ENCODE data around the gene MUS81. TPM values are rescaled to one million over a fixed set of nuclear protein-coding genes. Genes with fewer than 3 reads are reported as not detected.
A peak's percentile ranks its signal among the peaks of the same experiment; 100 is the strongest.

Gene MUS81
- total RNA-seq, 4 donors from 2014 or later = 68.3 to 101 (median 78.9) TPM

DNA sequence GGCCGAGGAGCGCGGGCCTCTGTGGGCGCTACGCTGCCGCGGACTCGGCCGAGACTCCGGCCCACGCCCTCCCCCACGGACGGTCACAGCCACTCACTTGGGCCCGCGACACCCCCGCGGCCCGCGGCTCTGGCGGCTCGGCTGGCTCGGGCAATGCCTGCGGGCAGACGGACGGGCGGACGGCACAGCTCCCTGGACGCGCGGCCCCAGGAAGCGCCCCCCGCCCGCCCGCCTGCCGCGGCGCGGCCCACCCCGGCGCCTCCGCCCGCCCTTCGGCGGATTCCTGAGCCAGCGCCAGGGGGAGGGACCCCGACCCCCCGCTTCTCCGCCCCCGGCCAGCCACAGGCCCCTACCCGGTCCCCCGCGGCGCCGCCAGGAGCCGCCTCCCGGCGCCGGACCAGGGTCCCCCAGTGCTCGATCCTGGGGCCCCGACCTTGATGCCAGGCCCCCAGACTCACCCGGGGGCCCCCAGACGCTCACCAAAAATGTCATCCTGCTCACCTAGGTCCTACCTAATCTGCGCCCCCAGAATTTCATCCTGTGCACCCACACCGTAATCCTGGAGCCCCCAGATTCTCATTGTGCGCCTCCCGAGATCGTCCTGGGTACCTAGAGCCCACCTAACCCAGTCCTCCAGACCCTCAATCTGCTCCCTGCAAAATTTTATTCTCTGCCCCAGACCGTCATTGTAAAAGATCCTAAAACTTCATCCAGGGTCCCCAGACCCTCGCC, 12.5 kb downstream of the MUS81 start, which contains the start of gene EFEMP2:
Gene EFEMP2 (minus strand): TSS at position 215 of the 732 bp plus-strand sequence. CDS start 446 bp downstream, outside the sequence.
- peaks cover 0 to 22% (median 9%) of the 10 kb centered on the region in 4 donors for H3K4me1 ChIP-seq
- no peaks in the 10 kb centered on the region for H3K27me3 ChIP-seq
- no peaks in the 10 kb centered on the region for H3K9me3 ChIP-seq
- DNase-seq = no peak
- no peaks in the 10 kb centered on the region for H3K36me3 ChIP-seq
- H3K27ac ChIP-seq = peak within 1 kb of the TSS; percentile 62 to 85 (median 78)
- peak within 1 kb of the TSS; percentile 33 to 58 (median 54) for H3K4me3 ChIP-seq
- TF ChIP-seq CTCF (IDR thresholded peaks at IDR 0.05) (no peak), POLR2A (IDR thresholded peaks at IDR 0.05) (no peak)

DNA sequence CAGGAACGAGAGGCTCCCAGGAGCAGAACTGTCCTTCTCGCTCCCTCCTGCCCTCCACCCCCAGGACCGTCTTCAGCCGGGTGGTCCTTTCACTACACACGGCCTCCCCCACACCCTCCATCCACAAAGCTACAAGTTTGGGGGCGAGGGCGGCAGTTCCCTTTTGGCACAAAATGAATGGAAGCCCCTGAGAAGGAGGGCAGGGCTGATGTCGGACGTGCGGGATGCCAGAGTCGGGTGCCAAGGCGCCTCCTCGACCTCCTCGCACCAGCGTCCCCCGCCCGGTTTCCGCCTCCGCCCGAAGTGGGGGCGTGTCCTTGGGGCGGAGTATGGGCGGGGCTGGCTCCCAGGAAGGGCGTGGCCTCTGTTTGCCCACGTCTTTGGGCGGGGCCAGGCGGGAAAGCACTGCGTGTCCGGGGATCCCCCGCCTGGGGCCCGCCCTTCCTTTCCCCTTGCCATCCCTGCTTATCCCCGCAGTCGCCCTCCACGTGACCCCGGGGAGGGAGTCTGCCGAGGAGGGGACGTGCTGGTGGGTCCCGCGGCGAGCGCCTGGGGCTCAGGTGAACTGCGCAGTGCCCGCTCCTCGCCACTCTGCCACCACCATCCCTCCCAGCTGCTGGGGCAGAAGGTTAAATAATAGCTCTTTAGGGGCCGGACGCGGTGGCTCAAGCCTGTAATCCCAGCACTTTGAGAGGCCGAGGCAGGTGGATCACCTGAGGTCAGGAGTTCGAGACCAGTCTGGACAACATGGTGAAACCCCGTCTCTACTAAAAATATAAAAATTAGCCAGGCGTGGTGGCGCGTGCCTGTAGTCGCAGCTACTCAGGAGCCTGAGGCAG, 13.3 kb downstream of the MUS81 start:
- peak overlapping the region; percentile 33 to 58 (median 54) for H3K4me3 ChIP-seq
- no peaks in the 10 kb centered on the region for H3K9me3 ChIP-seq
- H3K27ac ChIP-seq = peak overlapping the region; percentile 62 to 85 (median 78)
- peaks cover 0 to 22% (median 9%) of the 10 kb centered on the region in 4 donors for H3K4me1 ChIP-seq
- peak in 2 of 6 experiments; percentile 7 to 12 for TF ChIP-seq CTCF (IDR thresholded peaks at IDR 0.05)
- peak; percentile 58 to 86 for TF ChIP-seq POLR2A (IDR thresholded peaks at IDR 0.05)
- H3K36me3 ChIP-seq = no peaks in the 10 kb centered on the region
- peak; percentile 96 to 98 (median 97) for DNase-seq
- no peaks in the 10 kb centered on the region for H3K27me3 ChIP-seq

- Histone ChIP-seq H3K4me3 (no peak within 1 kb of the TSS), H3K27ac (peak within 1 kb of the TSS in 1 of 4 donors; percentile 21)
- no peak for DNase-seq
Measured at GRCh38 chr11:65879617-65880016, 19.4 kb downstream of the MUS81 start, which contains the start of gene CTSW. Gene CTSW (plus strand): TSS chr11:65879837. CDS start chr11:65879855, 18 bp downstream.

GRCh38 chr11:65880027-65880426, 19.8 kb downstream of the MUS81 start:
- DNase-seq = no peak
- Histone ChIP-seq H3K4me3 (no peak overlapping the region), H3K4me1 (peaks cover 0 to 8% (median 2%) of the 10 kb centered on the region in 4 donors), H3K27me3 (no peaks in the 10 kb centered on the region), H3K9me3 (no peaks in the 10 kb centered on the region), H3K36me3 (peaks cover 0 to 26% (median 0%) of the 10 kb centered on the region in 3 donors), H3K27ac (peak overlapping the region in 1 of 4 donors; percentile 14)
- TF ChIP-seq CTCF (IDR thresholded peaks at IDR 0.05) = no peak

More at GRCh38 chr11:65879617-65880016, 19.4 kb downstream of the MUS81 start, which contains the start of gene CTSW:
- TF ChIP-seq CTCF (IDR thresholded peaks at IDR 0.05) (no peak), POLR2A (IDR thresholded peaks at IDR 0.05) (no peak)
- Histone ChIP-seq H3K4me1 (peaks cover 0 to 5% (median 0%) of the 10 kb centered on the region in 4 donors), H3K36me3 (peaks cover 0 to 26% (median 0%) of the 10 kb centered on the region in 3 donors), H3K27me3 (no peaks in the 10 kb centered on the region), H3K9me3 (no peaks in the 10 kb centered on the region)

DNA sequence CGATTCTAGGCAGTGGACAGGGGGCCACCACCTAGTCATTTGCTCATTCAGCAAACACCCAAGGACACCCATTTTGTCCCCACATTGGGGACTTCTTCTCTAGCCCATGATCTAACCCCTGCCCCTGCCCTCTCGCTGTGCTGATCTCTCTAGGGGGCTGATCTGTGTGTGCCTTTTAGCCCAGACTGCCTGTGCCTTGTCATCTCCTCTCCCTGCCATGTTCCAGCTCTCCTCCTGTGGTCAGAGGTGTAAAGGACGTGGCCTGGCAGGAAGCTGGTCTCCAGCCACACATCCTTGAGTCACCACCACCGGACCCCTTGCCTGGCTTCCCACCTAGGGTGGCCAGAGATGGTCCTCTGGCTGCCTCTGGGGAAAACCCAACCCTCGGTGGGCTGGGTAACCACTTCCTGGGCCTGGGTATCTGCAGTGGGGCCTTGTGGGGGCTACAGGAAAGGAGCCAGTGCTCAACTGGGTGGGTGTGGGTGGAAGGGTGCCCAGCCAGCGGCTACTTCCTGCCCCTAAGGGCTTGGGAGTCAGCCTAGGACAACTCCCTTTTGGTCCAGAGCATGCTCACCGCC, 20.7 kb downstream of the MUS81 start:
- TF ChIP-seq POLR2A (IDR thresholded peaks at IDR 0.05) (no peak), CTCF (IDR thresholded peaks at IDR 0.05) (no peak)
- H3K27me3 ChIP-seq = no peaks in the 10 kb centered on the region
- H3K27ac ChIP-seq = peak overlapping the region in 1 of 4 donors; percentile 21
- H3K36me3 ChIP-seq = peaks cover 0 to 32% (median 0%) of the 10 kb centered on the region in 3 donors
- no peaks in the 10 kb centered on the region for H3K9me3 ChIP-seq
- H3K4me1 ChIP-seq = peaks cover 0 to 13% (median 4%) of the 10 kb centered on the region in 4 donors
- no peak overlapping the region for H3K4me3 ChIP-seq
- no peak for DNase-seq
